Erythroblast (primary cell): Measurements from ENCODE around the gene CIDEB.

Experiments used
- GATA1 ChIP-seq: IDR thresholded peaks from 2 replicates; pipeline ENCODE4 v1.6.1; 2011; ENCODE audit warnings: low read depth, mild to moderate bottlenecking, control low read depth, low read length, moderate library complexity
- POLR2A ChIP-seq: IDR thresholded peaks from 2 replicates; pipeline ENCODE4 v1.6.1; 2011; ENCODE audit warnings: mild to moderate bottlenecking, low read length

- no peak for TF ChIP-seq POLR2A
- no peak for TF ChIP-seq GATA1
These were observed 37.1 kb downstream of the CIDEB start for GRCh38 chr14:24270537-24271133.
